Neural progenitor cell (in vitro differentiated cells): ENCODE data around the gene C20orf144.

Experiments used
- EZH2 ChIP-seq: fragments of 200-600 bp; sonication (generic); IDR thresholded peaks from 2 replicates; pipeline ENCODE4 v1.6.1; 2017; ENCODE audit warnings: antibody characterized with exemption, mild to moderate bottlenecking, moderate library complexity
- TF ChIP-seq, protein P1 (sequence below): fragments of 200-600 bp; sonication (generic); IDR thresholded peaks from 2 replicates; pipeline ENCODE4 v1.5.1; 2017; ENCODE audit warnings: antibody characterized with exemption, mild to moderate bottlenecking

DNA sequence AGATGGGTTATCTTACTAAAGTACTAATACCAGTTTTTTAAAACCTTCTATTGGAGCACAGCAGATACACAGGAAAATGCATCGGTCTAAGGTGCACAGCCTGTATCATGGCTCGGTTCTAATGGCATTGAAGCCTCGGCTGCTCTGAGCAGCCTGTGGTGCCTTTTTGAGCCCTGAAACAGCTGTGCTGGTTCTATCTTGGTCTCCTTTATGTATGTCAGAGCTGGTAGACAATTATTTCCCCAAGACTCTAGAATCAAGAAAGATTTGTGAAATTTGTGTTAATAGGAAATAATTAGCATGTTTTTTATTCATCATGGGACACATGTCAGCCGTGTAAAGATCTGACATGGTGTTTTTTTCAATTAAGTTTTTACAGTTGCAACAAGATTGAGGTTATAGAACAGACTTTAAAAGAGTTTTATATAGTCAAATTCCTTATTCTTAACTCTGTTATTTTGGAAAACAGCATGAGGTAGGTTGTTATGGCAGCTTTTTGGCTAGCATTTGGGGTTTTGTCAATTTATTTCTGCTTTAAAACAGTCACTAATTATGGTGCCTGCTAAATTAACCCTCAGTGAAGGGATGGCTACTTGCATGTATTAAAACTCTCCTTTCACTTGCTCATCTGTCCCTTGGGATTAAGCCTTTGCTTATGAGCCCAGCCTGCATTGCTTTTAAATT, 40.3 kb upstream of the C20orf144 start:
- TF ChIP-seq, protein P1, sequence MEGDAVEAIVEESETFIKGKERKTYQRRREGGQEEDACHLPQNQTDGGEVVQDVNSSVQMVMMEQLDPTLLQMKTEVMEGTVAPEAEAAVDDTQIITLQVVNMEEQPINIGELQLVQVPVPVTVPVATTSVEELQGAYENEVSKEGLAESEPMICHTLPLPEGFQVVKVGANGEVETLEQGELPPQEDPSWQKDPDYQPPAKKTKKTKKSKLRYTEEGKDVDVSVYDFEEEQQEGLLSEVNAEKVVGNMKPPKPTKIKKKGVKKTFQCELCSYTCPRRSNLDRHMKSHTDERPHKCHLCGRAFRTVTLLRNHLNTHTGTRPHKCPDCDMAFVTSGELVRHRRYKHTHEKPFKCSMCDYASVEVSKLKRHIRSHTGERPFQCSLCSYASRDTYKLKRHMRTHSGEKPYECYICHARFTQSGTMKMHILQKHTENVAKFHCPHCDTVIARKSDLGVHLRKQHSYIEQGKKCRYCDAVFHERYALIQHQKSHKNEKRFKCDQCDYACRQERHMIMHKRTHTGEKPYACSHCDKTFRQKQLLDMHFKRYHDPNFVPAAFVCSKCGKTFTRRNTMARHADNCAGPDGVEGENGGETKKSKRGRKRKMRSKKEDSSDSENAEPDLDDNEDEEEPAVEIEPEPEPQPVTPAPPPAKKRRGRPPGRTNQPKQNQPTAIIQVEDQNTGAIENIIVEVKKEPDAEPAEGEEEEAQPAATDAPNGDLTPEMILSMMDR = no peak
- TF ChIP-seq EZH2 = no peak
